B cell (primary cell): ENCODE measurements around the gene DPP10. TPM values are rescaled to one million over a fixed set of nuclear protein-coding genes. Genes with fewer than 3 reads are reported as not detected.
"Not testable (repeated sequence)": the region's sequence is repeated elsewhere in the genome, so short reads cannot be mapped to it uniquely, and the experiment has no call there.

ENCODE experiments used
- ATAC-seq: fragments of 200-7000 bp; cut with Tn5 transposase; one replicate; pipeline ENCODE4 v1.10.0; 2021; ENCODE audit warnings: low read depth, mild to moderate bottlenecking, moderate number of reproducible peaks, moderate library complexity
- CTCF ChIA-PET: fragments of 350-600 bp; sonication (Branson Sonifier 250); formaldehyde crosslinking; loops from one replicate; lab custom pipeline; 2021; ENCODE audit warnings: antibody characterized with exemption, inconsistent platforms; lab: Charles Lee
- POLR2A ChIA-PET: fragments of 350-600 bp; sonication (Branson Sonifier 250); formaldehyde crosslinking; loops from one replicate; lab custom pipeline; 2021; ENCODE audit warnings: antibody characterized with exemption; lab: Charles Lee
- DNase-seq: peaks from one replicate; pipeline ENCODE4 v3.0.0; 2013
- H2AFZ ChIP-seq: 2 replicates; pipeline ENCODE4 v1.6.1; 2012; ENCODE audit warnings: mild to moderate bottlenecking, low read depth, low read length; ENCODE audit not compliant: insufficient read depth, poor library complexity, severe bottlenecking
- H3K27ac ChIP-seq, 2 donors: 1 replicate in 1 of 2; 2 replicates in 1 of 2; pipeline ENCODE4 v1.5.1; 2012 to 2013; ENCODE audit warnings: low read length in 2 of 2, mild to moderate bottlenecking in 2 of 2, moderate library complexity in 1 of 2
- H3K27me3 ChIP-seq, 4 experiments: fragments of 200-600 bp in 1 of 4; sonication (generic) in 1 of 4; replicated peaks in 1 of 4; 1 replicate in 2 of 4; 2 replicates in 2 of 4; pipeline versions ENCODE4 v1.6.1 to v1.7.0; 2013 to 2016; ENCODE audit warnings: low read length in 3 of 4, mild to moderate bottlenecking in 2 of 4, mixed read lengths in 1 of 4, moderate library complexity in 1 of 4; ENCODE audit not compliant: insufficient read depth in 4 of 4, control insufficient read depth in 3 of 4; ENCODE audit errors: control extremely low read depth in 1 of 4
- H3K36me3 ChIP-seq, 2 experiments: replicated peaks in 1 of 2; 1 replicate in 1 of 2; 2 replicates in 1 of 2; pipeline versions ENCODE4 v1.6.1 to v1.7.1; 2013; ENCODE audit warnings: low read length in 1 of 2; ENCODE audit not compliant: insufficient read depth in 2 of 2, control insufficient read depth in 1 of 2; ENCODE audit errors: control extremely low read depth in 1 of 2, extremely low read depth in 1 of 2
- H3K4me1 ChIP-seq, 2 donors: fragments of 200-600 bp in 1 of 2; sonication (generic) in 1 of 2; 1 replicate in 1 of 2; 2 replicates in 1 of 2; pipeline versions ENCODE4 v1.5.1 to v1.6.1; 2013 to 2017; ENCODE audit warnings: low read length in 2 of 2; ENCODE audit not compliant: control insufficient read depth in 2 of 2, insufficient read depth in 2 of 2
- H3K4me2 ChIP-seq: replicated peaks from 2 replicates; pipeline ENCODE3; 2012; ENCODE audit warnings: mild to moderate bottlenecking, low read depth, low read length; ENCODE audit not compliant: poor library complexity, severe bottlenecking
- H3K4me3 ChIP-seq, 5 experiments: fragments of 200-600 bp in 1 of 5; sonication (generic) in 1 of 5; 1 replicate in 3 of 5; 2 replicates in 2 of 5; pipeline versions ENCODE4 v1.5.1 to v1.7.0; 2011 to 2016; ENCODE audit warnings: low read length in 4 of 5, mild to moderate bottlenecking in 4 of 5, low read depth in 2 of 5, control low read depth in 1 of 5, moderate library complexity in 1 of 5; ENCODE audit not compliant: insufficient read depth in 1 of 5; ENCODE audit errors: control extremely low read depth in 1 of 5, extremely low read depth in 1 of 5
- H3K79me2 ChIP-seq: fragments of 200-600 bp; sonication (generic); one replicate; pipeline ENCODE4 v1.6.0; 2016; ENCODE audit warnings: low read length; ENCODE audit not compliant: control insufficient read depth, insufficient read depth
- H3K9ac ChIP-seq: fragments of 200-600 bp; sonication (generic); 2 replicates; pipeline ENCODE4 v1.6.1; 2017; ENCODE audit warnings: mild to moderate bottlenecking, low read length, moderate library complexity
- H3K9me3 ChIP-seq, 3 donors: one replicate each; pipeline versions ENCODE4 v1.6.1 to v1.7.1; 2013; ENCODE audit warnings: low read length in 2 of 3; ENCODE audit not compliant: control insufficient read depth in 2 of 3, insufficient read depth in 1 of 3; ENCODE audit errors: control extremely low read depth in 1 of 3
- H4K20me1 ChIP-seq: 2 replicates; pipeline ENCODE4 v1.6.0; 2012; ENCODE audit warnings: mild to moderate bottlenecking, low read length; ENCODE audit not compliant: insufficient read depth, control insufficient read depth, poor library complexity, severe bottlenecking
- H3K27ac Mint-ChIP-seq: one replicate; pipeline ENCODE4 v1.8.0; 2021; ENCODE audit warnings: mixed read lengths
- H3K27me3 Mint-ChIP-seq: one replicate; pipeline ENCODE4 v1.8.0; 2021; ENCODE audit warnings: mixed read lengths
- H3K4me1 Mint-ChIP-seq: one replicate; pipeline ENCODE4 v1.8.0; 2021; ENCODE audit warnings: mixed read lengths
- H3K4me3 Mint-ChIP-seq: one replicate; pipeline ENCODE4 v1.8.0; 2021; ENCODE audit warnings: mixed read lengths
- H3K9me3 Mint-ChIP-seq: one replicate; pipeline ENCODE4 v1.8.0; 2022; ENCODE audit warnings: mixed read lengths; ENCODE audit not compliant: insufficient read depth
- CTCF ChIP-seq: fragments of 200-600 bp; IDR thresholded peaks from one replicate; pipeline ENCODE4 v1.8.0; 2022; ENCODE audit warnings: antibody characterized with exemption, mild to moderate bottlenecking
- EZH2 ChIP-seq: IDR thresholded peaks from 2 replicates; pipeline ENCODE4 v1.6.1; 2012; ENCODE audit warnings: borderline replicate concordance, low read depth, mild to moderate bottlenecking, moderate library complexity, low read length; ENCODE audit not compliant: insufficient read depth, poor library complexity, severe bottlenecking
- WGBS: methylation state at CpG from one replicate; pipeline ENCODE4 v1.1.5; 2013; ENCODE audit warnings: missing lambda C conversion rate; ENCODE audit not compliant: insufficient coverage; 5-methylcytosine and 5-hydroxymethylcytosine counted together
- intact Hi-C: fragments of 100-400 bp; cut with micrococcal nuclease; formaldehyde crosslinking; loops from one replicate; pipeline ENCODE4 v1.10.0; 2022
- polyA plus RNA-seq: library from polyadenylated mRNA; depleted of rRNA; stranded (reverse); fragments of >200 nt; gene quantifications from 2 replicates; pipeline ENCODE4 v1.2.3, GENCODE V29; 2012
- total RNA-seq, 2 donors: library from RNA; stranded (reverse); fragments of 120-200 nt in 1 of 2; gene quantifications; 1 replicate in 1 of 2; 2 replicates in 1 of 2; pipeline versions ENCODE4 v1.2.3 to v1.2.4, GENCODE V29; 2013 to 2022

Gene DPP10
- total and polyA plus RNA-seq, 2 donors (not counting 1 experiment from before 2014, with no cell fraction given): not detected

GRCh38 chr2:114518738-114519137, 76.3 kb downstream of the DPP10 start:
- Mint-ChIP-seq H3K9me3 (no peaks in the 10 kb centered on the region), H3K27ac (no peak overlapping the region), H3K4me3 (no peak overlapping the region), H3K4me1 (no peaks in the 10 kb centered on the region), H3K27me3 (no peaks in the 10 kb centered on the region)
- H3K27ac ChIP-seq: no peak overlapping the region
- no peaks in the 10 kb centered on the region for H3K79me2 ChIP-seq
- ATAC-seq (no peak), DNase-seq (no peak)
- no peak overlapping the region for H3K4me3 ChIP-seq
- no peaks in the 10 kb centered on the region for H3K9me3 ChIP-seq
- H3K4me2 ChIP-seq: no peak overlapping the region
- ChIA-PET POLR2A (no interaction called here), CTCF (no interaction called here)
- no peaks in the 10 kb centered on the region for H3K4me1 ChIP-seq
- TF ChIP-seq EZH2: no peak
- no peak for TF ChIP-seq CTCF
- no peaks in the 10 kb centered on the region for H3K27me3 ChIP-seq
- H3K36me3 ChIP-seq: no peaks in the 10 kb centered on the region
- no peak overlapping the region for H3K9ac ChIP-seq
- no peaks in the 10 kb centered on the region for H4K20me1 ChIP-seq
- intact Hi-C loops: no loop called here
- H2AFZ ChIP-seq: no peak overlapping the region
- 100% methylated on average over 2 of the region's 5 CpGs for WGBS

GRCh38 chr2:114522612-114523011, 80.2 kb downstream of the DPP10 start:
- H3K36me3 ChIP-seq, H3K4me3 Mint-ChIP-seq, H4K20me1 ChIP-seq, H3K4me3 ChIP-seq, H2AFZ ChIP-seq, POLR2A ChIA-PET, H3K4me1 ChIP-seq, CTCF ChIA-PET, H3K9ac ChIP-seq, H3K4me2 ChIP-seq, H3K27ac ChIP-seq, H3K27me3 Mint-ChIP-seq, H3K4me1 Mint-ChIP-seq, DNase-seq, H3K9me3 Mint-ChIP-seq, H3K27me3 ChIP-seq, H3K9me3 ChIP-seq, ATAC-seq, H3K27ac Mint-ChIP-seq, H3K79me2 ChIP-seq, intact Hi-C loops: not testable (repeated sequence)
- 79% methylated on average over 3 of the region's 4 CpGs for WGBS
